HG03135 (cell line): ENCODE data around the gene SNAI3.

Experiments
- ATAC-seq: cut with Tn5 transposase; IDR thresholded peaks from one replicate; pipeline ENCODE4 v1.9.1; 2021; ENCODE audit warnings: mild to moderate bottlenecking, moderate library complexity; ENCODE audit not compliant: unreplicated experiment

Gene SNAI3

DNA sequence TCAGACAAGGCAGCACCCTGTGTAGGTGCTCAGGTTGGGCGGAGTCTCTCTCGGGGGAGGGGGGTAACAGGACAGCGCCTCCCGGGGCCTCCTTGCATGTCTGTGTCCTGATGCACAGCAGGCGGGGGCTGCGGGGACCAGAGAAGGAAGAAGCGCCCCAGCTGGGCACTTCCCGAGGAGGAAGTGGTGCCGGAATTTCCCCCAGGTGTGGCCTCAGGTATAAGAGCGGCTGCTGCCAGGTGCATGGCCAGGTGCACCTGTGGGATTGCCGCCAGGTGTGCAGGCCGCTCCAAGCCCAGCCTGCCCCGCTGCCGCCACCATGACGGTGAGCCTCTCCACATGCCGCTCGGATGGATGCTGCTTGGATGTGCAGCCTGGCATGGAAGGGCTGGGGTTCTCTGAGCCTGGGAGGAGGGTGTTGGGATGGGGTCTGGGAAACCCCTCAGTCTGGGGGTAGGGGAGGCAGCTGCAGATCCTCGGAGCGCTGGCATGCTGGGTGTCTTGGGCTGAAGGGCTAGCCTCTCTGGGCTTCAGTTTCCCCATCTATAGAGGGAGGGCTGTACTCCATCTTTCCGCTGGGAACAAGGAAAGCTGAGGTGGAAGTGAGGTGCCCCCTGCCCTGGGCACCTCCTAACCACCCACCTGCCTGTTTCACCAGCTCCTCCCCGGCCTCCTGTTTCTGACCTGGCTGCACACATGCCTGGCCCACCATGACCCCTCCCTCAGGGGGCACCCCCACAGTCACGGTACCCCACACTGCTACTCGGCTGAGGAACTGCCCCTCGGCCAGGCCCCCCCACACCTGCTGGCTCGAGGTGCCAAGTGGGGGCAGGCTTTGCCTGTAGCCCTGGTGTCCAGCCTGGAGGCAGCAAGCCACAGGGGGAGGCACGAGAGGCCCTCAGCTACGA lies 47.7 kb downstream of the SNAI3 start, which contains the start of gene IL17C:
Gene IL17C (plus strand): TSS at position 250 of the 908 bp plus-strand sequence. CDS start 70 bp downstream, at position 320.
- ATAC-seq = no peak

DNA sequence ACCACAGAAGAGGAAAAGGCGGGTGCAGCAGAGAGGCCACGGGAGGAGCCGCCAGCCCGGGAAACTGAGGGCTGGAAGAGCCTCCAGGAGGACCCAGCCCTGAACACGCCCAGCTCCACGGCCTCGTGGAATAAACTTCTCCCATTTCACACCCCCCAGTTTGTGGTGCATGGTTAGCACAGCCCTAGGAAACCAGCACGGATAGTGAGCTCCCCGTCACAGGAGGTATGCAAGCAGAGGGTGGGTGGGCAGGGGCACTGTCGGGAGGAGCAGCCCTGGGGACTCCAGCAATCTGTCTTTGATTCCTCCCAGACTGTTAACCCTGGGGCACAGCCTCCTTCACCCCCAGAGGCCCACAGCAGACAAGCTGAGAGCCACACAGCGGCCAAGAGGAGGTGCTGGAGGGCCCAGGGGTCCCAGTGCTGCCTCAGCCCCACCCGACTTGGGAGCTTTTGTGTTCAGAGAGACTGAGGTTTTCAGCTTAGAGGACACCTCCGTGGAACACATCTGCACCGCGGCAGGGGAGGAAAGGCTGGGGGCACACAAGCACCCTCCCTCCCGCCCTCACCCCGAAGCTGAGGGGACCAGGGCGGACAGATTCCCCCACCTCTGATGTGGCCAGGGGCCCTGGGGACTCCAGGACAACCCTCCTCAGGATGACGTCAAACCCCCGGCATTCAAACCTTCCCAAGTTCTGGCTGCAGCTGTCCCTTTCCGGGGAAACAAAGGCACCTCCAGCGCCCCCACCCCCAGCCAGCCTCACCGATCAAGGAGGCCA lies 49.6 kb downstream of the SNAI3 start:
- no peak for ATAC-seq

DNA sequence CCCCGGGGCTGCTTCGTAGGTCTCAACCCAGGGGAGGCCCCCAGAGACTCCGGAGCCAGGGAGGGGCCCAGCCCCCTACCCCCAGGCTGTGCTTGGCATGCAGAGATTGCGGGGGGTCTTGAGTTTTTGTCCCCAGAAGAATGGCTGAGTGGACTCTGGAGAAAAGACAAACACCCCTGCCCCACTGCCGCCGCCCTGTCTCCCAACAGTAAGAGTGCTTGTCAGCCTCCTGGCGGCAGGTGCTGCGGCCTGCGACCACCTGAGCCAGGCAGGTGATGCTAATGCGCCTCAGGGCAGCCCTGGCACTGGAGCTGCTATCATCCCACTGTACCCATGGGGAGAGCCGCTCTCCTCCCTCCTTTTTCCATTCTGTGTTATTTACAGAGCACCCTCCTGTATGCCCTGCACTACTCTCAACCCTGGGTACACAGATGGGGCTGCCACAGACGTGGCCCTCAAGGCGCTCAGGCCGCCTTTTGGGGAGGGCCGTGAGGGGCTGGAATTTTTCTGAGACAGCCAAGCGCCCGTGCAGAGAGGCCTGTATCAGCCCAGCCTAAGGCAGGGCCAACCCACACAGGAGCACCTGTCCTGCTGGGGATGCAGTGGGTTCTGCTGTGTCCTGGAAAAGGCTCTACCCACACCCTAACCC lies 50.5 kb downstream of the SNAI3 start:
- ATAC-seq = no peak

DNA sequence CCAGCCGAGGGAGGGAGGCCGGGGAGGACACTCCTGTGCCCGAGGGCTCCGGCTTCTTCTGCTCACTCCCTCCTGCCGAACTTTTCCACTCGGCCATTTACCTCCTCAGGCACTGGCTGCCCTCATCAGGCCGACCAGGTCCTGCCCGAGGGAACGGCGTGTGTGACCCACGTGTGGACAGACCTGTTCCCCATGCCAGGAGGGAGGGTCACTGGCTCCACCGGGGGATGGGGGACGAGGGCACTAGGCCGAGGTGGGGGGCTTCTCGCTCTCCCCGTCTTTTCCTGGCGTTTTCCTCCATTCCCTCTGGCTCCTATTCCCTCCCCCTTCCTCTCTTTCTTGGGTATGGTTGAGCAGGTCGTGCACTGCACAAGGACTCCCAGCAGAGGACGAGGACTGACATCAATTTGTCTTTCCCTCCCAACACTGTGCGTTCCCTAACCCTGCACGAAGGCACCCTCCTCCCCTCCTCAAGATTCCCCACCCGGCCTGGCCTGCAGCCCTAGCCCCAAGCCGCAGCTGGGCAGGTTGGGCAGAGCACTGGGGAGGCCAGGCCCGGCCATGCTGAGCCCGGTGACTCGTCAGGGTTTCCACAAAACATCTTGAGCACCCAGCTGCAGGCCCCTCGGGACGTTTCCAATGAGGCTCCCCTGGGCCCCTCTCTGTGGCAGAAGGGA lies 51.2 kb downstream of the SNAI3 start:
- no peak for ATAC-seq

DNA sequence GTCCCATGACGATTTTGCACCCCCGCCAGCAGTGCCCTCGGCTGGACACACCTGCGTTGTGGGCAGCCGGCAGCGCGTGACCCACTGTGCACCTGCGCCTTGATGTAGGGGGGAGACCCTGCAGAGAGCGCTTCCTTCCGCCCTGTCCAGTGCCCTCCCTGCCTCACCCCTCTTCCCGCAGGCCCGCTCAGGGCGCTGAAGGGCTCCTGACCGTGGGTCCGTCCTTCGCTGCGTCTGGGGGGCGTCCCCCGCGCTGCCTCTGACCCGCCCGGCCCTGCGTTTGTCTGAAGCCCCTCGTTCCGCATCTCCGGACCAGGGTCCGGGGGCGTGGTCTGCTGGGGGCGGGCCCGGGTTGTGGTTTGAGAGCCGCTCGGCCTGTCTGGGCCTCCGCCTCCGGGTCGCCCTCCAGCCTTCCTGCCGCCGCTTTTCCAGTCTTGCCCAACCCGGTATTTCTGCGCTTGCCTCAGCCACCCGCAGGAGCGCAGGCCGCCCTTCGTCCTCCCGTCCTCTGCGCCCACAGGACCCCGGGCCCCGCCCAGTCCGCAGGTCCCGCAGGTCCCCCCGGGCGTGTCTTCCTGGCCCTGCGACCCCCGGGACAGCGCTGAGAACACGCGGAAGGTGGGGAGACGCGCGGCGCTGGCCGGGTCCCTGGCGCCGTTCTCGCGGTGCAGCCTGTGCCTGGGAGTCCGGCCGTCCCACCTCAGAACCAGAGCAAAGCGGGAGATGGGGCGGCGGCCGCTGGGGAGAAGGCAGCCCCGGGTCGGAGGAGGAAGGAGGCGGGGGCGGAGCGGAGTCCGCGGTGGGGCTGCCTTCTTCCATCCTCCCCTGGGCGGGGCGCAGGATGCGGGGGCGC lies 51.9 kb downstream of the SNAI3 start:
- ATAC-seq = peak; percentile 44

DNA sequence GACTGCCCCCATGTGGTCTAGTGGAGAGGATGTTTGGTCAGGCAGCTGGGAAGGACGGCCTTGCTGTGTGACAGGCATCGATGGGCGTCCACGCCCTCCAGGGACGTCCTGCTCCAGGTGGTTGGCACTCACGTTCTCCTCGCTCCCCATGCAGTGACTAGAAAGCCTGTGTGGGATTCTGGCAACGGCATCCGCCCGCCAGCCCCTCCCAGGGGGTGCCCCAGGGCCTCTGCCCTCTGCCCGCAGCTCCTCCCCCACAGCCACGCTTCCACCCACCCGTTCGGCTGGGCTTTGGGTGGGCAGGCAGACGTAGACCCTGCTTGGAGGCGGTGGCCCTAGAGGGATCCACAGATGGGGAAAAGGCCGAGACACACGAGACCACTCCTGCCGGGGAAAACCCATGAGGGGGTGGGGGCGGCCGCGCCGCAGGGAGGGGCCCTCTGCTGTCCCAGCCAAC lies 52.6 kb downstream of the SNAI3 start:
- ATAC-seq = peak; percentile 35

DNA sequence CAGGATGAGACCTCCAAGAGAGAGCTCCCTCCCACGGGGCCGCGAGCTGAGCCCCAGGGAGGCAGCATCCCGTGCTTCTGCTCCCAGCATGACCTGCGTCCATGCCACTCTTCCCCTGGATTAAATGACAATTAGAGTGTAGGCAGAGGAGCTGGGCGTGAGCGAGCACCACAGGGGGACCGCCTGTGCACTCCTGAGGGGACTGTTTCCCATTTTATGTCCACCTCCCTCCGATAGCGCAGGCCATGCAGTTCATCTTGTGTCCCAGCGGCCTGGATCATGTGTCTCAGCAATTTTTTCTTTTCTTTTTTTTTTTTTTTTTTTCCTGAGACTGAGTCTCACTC lies 53.7 kb downstream of the SNAI3 start:
- no peak for ATAC-seq

DNA sequence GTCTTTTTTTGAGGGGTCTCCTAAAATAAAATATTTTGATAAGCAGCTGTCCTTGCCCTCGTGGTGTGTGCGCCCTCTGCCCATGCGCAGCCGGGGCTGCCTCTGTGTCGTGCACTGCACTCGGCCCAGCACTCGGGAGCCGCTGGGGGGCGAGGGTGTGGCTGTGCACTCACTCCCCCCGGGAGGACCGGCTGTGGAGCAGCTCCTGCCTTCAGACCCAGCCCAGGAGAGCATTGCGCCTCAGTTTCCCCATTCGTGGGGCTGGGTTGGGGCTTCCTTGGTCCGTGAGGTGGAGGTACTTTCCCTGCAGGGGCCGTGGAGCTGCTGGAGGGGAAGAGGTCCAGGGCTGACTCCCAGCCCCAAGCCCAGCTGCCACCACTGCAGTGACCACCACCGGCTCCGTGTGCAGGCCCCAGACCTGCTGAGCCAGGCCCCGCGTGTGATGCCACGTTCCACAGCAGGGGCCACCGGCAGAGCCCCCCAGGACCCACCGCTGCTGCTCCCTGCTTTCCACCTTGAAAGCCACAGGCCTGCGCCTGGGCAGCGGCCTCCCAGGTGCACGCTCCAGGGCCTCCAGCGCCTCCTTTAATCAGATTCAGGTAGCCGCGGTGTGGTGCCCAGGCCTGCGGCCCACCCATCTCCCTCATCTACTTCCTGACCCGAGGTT lies 54.3 kb downstream of the SNAI3 start:
- no peak for ATAC-seq

DNA sequence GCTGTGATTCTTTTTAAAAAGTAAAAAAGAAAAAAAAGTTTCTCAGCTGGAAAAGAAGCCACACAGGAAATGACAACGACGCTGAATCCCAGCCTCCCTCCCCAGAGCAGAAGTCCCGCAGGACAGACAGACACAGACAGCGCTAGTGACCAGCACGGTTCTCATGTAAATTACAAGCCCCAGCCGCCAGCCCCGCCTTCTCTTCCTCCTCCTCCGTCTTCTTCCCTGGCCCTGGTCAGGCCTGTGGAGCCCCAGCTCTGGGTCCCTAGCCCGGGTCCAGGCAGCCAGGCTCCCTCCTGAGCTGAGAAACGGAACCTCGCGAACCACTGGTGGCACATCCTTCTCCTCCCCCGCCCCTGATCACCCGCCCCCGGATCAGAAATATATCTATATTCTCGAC lies 54.9 kb downstream of the SNAI3 start:
- no peak for ATAC-seq

DNA sequence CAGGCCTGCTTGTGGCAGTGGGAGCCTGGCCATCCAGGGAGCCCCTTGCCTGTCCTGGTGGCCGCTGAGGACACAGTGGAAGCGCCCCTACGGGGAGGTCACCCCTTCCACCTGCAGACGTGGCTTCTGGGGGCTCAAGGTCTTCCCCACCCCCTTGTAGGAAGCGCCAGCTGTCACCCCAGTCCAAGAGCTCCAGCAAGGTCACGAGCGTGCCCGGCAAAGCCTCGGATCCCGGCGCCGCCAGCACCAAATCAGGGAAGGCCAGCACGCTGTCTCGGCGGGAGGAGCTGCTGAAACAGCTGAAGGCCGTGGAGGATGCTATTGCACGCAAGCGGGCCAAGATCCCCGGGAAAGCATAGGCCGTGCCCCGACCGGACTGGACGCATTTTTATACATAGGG lies 55.4 kb downstream of the SNAI3 start:
- ATAC-seq = no peak

DNA sequence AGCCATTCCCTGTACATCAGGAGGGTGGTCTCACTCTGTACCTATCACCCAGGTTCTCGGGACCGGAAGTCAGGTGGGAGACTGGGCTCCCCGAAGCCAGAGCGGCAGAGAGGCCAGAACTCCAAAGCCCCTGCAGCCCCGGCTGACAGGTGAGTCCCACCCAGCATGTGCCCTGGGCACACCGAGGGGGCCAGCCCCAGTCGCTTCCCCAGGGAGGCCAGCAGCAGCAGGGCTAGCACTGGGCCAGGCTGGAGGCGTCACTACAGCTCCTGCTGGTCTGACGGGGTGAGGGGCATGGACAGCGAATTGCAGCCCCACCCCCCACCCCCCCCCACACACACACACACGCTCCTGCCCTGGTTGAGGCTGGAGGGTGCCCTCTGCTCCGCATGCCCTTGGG lies 55.9 kb downstream of the SNAI3 start:
- ATAC-seq = no peak

DNA sequence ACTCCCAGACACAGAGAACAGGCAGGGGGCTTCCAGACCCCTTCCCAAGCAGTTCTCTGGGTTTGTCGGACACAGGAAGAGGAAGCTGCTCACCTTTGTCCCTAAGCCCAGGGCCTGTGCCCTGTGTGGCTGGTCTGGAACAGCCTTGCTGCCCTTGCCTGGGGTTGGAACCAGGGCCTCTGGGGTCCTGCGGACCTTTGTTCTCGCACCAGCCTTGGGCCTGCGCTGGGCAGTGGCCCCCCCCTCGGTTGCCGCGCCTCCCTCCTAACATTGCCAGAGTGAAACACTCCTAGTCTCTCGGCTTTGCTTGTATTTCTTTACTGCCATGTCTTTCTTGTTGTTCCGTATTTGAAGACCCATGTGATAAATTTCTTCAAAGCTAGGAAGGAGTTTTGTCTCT lies 56.5 kb downstream of the SNAI3 start:
- ATAC-seq = no peak

DNA sequence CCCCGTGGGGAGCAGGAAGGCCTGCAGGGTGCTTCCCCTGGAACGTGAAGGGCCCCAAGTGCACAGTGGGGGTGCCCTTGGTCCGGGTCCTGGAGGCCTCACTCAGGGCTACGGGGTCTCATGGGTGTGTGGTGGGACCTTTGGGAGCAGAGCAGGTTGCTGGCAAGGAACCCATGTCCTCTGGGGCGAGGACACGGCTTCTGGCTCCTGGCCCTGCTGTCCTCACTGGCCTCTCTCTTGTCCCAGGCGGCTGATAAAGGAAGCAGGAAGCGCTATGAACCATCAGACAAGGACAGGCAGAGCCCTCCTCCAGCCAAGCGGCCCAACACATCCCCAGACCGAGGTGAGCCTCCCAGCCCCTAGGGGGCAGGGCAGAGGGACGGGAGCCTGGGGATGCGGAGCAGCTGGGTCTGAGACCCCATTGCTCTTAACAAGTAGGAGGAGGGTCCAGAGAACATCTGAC lies 57.8 kb downstream of the SNAI3 start:
- ATAC-seq = no peak
